ENCODE measurements around the gene RPS15. TPM values are rescaled to one million over a fixed set of nuclear protein-coding genes. Genes with fewer than 3 reads are reported as not detected.

RPS15 gene
- total RNA-seq, 3 donors from 2014 or later (not counting 1 experiment from before 2014, with no cell fraction given) = 731 to 872 (median 837) TPM

DNA sequence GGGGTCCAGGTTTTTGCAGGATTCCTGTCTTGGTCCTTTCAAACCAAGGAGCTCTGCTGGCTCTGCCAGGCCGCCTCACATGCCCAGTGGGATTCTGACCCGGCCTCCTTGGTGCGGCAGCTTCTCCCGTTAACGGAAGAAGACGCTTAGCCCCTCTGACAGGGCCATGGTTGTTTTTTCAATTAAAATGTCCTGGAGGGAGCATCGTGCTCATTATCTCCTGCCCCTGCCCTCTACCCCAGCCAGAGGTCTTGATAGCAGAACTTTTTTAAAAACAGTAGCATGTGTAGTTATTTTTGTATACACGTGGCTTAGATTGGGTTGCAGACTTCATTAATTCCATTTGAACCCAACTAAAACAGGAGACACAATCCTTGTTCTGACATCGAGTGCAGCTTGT lies 11.5 kb upstream of the RPS15 start:
- DNase-seq (no peak), ATAC-seq (no peak)
- Histone ChIP-seq H3K27me3 (ENCODE audit: control insufficient read depth, insufficient read depth, low read length) (no peaks in the 10 kb centered on the region), H3K36me3 (ENCODE audit: control insufficient read depth, insufficient read depth, low read length) (peaks cover 64% of the 10 kb centered on the region), H3K4me3 (ENCODE audit: low read length) (no peak overlapping the region), H3K9me3 (ENCODE audit: control insufficient read depth, insufficient read depth, low read length) (no peaks in the 10 kb centered on the region), H3K27ac (ENCODE audit: low read length) (no peak overlapping the region), H3K4me1 (ENCODE audit: control insufficient read depth, insufficient read depth, low read length) (no peaks in the 10 kb centered on the region)
- H3K9me3 Mint-ChIP-seq = no peaks in the 10 kb centered on the region
- no peak overlapping the region for H3K4me3 Mint-ChIP-seq
- H3K36me3 Mint-ChIP-seq = no peaks in the 10 kb centered on the region
- TF ChIP-seq, protein P1, sequence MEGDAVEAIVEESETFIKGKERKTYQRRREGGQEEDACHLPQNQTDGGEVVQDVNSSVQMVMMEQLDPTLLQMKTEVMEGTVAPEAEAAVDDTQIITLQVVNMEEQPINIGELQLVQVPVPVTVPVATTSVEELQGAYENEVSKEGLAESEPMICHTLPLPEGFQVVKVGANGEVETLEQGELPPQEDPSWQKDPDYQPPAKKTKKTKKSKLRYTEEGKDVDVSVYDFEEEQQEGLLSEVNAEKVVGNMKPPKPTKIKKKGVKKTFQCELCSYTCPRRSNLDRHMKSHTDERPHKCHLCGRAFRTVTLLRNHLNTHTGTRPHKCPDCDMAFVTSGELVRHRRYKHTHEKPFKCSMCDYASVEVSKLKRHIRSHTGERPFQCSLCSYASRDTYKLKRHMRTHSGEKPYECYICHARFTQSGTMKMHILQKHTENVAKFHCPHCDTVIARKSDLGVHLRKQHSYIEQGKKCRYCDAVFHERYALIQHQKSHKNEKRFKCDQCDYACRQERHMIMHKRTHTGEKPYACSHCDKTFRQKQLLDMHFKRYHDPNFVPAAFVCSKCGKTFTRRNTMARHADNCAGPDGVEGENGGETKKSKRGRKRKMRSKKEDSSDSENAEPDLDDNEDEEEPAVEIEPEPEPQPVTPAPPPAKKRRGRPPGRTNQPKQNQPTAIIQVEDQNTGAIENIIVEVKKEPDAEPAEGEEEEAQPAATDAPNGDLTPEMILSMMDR (IDR thresholded peaks at IDR 0.05) = no peak
- no peak overlapping the region for H3K27ac Mint-ChIP-seq
- WGBS (ENCODE audit: insufficient coverage) = 93% methylated on average over 9 of the region's 9 CpGs
- H3K27me3 Mint-ChIP-seq (ENCODE audit: low read depth in 2 of 2) = no peaks in the 10 kb centered on the region
- intact Hi-C loops (cut with micrococcal nuclease) = no loop called here
- H3K4me1 Mint-ChIP-seq = peaks cover 0 to 4% of the 10 kb centered on the region in 2 donors

DNA sequence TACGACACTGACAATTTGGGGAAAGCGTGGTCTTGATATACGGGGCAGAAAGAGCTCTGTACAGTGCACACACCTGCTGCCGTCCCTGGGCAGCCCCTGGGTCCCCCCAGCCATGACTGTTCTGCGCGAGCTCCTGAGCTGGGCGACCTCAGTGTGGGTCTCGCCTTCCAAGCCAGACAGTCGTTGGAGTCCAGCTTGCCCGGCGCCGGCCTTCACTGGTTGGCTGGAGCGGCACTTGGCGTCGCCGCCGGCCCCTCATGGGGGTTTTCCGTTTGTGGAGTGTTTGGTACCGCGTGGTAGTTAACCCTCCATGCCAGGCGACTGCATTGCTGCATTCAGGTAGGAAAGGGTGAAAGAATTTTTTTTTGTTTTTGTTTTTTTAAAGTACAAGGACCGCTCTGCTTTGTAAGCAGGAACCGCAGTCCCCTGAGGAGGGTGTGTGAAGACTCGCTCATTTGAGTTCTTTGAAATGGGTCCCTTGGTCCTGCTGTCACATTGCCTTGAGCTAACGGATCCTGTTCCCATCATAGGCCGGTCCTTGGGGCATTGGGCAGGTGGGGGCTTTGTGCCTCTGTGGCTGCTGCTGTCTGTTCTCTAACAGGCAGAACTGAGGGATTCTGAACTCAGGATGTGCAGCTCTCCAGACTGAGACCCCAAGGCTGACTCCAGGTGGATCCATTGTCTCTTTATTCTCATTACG lies 10.8 kb upstream of the RPS15 start:
- H3K4me1 Mint-ChIP-seq = peaks cover 0 to 4% of the 10 kb centered on the region in 2 donors
- TF ChIP-seq, protein P1 (IDR thresholded peaks at IDR 0.05) = no peak
- DNase-seq (no peak), ATAC-seq (no peak)
- H3K27ac Mint-ChIP-seq = no peak overlapping the region
- WGBS (ENCODE audit: insufficient coverage) = 93% methylated on average over 27 of the region's 27 CpGs
- no peaks in the 10 kb centered on the region for H3K27me3 Mint-ChIP-seq (ENCODE audit: low read depth in 2 of 2)
- Histone ChIP-seq H3K27ac (ENCODE audit: low read length) (no peak overlapping the region), H3K36me3 (ENCODE audit: control insufficient read depth, insufficient read depth, low read length) (peaks cover 64% of the 10 kb centered on the region), H3K27me3 (ENCODE audit: control insufficient read depth, insufficient read depth, low read length) (no peaks in the 10 kb centered on the region), H3K4me3 (ENCODE audit: low read length) (no peak overlapping the region), H3K9me3 (ENCODE audit: control insufficient read depth, insufficient read depth, low read length) (no peaks in the 10 kb centered on the region), H3K4me1 (ENCODE audit: control insufficient read depth, insufficient read depth, low read length) (no peaks in the 10 kb centered on the region)
- no peak overlapping the region for H3K4me3 Mint-ChIP-seq
- H3K9me3 Mint-ChIP-seq = no peaks in the 10 kb centered on the region
- intact Hi-C loops (cut with micrococcal nuclease) = no loop called here
- H3K36me3 Mint-ChIP-seq = no peaks in the 10 kb centered on the region

DNA sequence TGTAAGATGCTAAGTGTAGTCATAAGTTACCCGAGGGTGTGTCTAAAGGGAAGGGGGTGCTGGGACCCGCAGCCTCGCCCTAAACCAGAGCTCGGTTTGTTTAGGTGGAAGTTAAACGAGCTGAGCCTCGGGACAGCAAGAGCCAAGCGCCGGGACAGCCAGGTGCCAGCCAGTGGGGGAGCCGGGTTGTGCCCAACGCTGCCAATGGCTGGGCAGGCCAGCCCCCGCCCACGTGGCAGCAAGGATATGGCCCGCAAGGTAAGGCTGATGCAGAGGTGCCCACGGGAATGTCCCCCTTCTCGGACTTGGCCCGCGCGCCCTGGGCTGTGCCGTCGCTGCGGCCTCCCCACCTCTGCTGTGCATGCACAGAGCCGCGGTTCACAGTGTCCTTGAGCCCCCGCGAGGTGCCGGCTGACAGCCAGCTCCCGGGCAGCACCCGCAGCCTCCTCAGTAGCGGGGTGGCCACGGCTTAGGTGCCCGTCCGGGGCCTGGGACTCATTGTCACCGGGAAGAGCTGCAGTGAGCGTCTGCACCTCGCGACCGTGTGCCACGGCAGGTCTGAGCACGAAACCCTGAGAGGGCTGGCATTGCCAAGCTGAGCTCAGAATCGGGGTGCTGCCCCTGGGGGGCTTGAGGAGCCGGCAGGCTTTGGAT lies 9.3 kb upstream of the RPS15 start:
- no peak overlapping the region for H3K27ac ChIP-seq (ENCODE audit: low read length)
- no peaks in the 10 kb centered on the region for H3K4me1 Mint-ChIP-seq
- no peaks in the 10 kb centered on the region for H3K9me3 ChIP-seq (ENCODE audit: control insufficient read depth, insufficient read depth, low read length)
- peaks cover 65% of the 10 kb centered on the region for H3K36me3 ChIP-seq (ENCODE audit: control insufficient read depth, insufficient read depth, low read length)
- H3K9me3 Mint-ChIP-seq = no peaks in the 10 kb centered on the region
- no peak overlapping the region for H3K4me3 Mint-ChIP-seq
- H3K27me3 ChIP-seq (ENCODE audit: control insufficient read depth, insufficient read depth, low read length) = no peaks in the 10 kb centered on the region
- no peaks in the 10 kb centered on the region for H3K36me3 Mint-ChIP-seq
- H3K27ac Mint-ChIP-seq = no peak overlapping the region
- no peaks in the 10 kb centered on the region for H3K27me3 Mint-ChIP-seq (ENCODE audit: low read depth in 2 of 2)
- H3K4me1 ChIP-seq (ENCODE audit: control insufficient read depth, insufficient read depth, low read length) = no peaks in the 10 kb centered on the region
- H3K4me3 ChIP-seq (ENCODE audit: low read length) = no peak overlapping the region
- intact Hi-C loops (cut with micrococcal nuclease) = no loop called here
- no peak for DNase-seq
- ATAC-seq = no peak
- TF ChIP-seq, protein P1 (IDR thresholded peaks at IDR 0.05) = no peak
- WGBS (ENCODE audit: insufficient coverage) = 97% methylated on average over 41 of the region's 41 CpGs
